ENCODE data around the gene HAGHL. TPM values are rescaled to one million over a fixed set of nuclear protein-coding genes. Genes with fewer than 3 reads are reported as not detected.

Gene HAGHL
- total RNA-seq, 4 donors from 2014 or later, result 1.0 to 3.4 TPM; not detected in 2

GRCh38 chr16:678858-679813 lies 47.8 kb upstream of the HAGHL start:
- TF ChIP-seq, protein P1, sequence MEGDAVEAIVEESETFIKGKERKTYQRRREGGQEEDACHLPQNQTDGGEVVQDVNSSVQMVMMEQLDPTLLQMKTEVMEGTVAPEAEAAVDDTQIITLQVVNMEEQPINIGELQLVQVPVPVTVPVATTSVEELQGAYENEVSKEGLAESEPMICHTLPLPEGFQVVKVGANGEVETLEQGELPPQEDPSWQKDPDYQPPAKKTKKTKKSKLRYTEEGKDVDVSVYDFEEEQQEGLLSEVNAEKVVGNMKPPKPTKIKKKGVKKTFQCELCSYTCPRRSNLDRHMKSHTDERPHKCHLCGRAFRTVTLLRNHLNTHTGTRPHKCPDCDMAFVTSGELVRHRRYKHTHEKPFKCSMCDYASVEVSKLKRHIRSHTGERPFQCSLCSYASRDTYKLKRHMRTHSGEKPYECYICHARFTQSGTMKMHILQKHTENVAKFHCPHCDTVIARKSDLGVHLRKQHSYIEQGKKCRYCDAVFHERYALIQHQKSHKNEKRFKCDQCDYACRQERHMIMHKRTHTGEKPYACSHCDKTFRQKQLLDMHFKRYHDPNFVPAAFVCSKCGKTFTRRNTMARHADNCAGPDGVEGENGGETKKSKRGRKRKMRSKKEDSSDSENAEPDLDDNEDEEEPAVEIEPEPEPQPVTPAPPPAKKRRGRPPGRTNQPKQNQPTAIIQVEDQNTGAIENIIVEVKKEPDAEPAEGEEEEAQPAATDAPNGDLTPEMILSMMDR (IDR thresholded peaks at IDR 0.05), result no peak
- no peak for TF ChIP-seq POLR2A (IDR thresholded peaks at IDR 0.05)
- H3K4me3 ChIP-seq, result peak overlapping the region; percentile 43 to 82
- peak overlapping the region; percentile 65 to 96 for H3K27ac ChIP-seq
- no peaks in the 10 kb centered on the region for H3K36me3 ChIP-seq
- H3K4me1 ChIP-seq, result peaks cover 0 to 34% of the 10 kb centered on the region in 2 donors
- peak; percentile 70 to 73 for DNase-seq
- intact Hi-C loops (cut with DNase I; ENCODE audit: low total_unique reads), result no loop called here
- no peaks in the 10 kb centered on the region for H3K27me3 ChIP-seq
- no peaks in the 10 kb centered on the region for H3K9me3 ChIP-seq

- TF ChIP-seq POLR2A (IDR thresholded peaks at IDR 0.05), result peak; percentile 66 to 88
- TF ChIP-seq, protein P1 (IDR thresholded peaks at IDR 0.05), result peak in 1 of 4 experiments; percentile 2
- H3K4me1 ChIP-seq, result peaks cover 0 to 38% of the 10 kb centered on the region in 2 donors
- intact Hi-C loops (cut with DNase I; ENCODE audit: low total_unique reads), result no loop called here
Measured at GRCh38 chr16:679814-680624, 46.9 kb upstream of the HAGHL start, which contains the start of gene STUB1. STUB1 (plus strand) TSS chr16:680410; CDS start chr16:680526, 116 bp downstream.

DNA sequence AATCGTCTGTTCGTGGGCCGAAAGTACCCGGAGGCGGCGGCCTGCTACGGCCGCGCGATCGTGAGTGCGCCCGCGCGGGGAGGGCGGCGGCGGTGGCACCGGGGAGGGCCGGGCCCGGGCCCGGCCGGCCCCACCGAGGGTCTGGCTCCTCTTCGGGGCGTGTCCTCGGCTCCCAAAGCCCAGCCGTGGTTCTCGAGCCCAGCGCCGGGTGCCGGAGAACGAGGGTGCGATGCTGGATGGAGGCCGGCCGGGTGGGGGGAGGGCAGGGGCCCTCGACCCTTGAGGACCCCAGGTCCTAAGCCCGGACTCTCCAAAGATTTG lies 46.3 kb upstream of the HAGHL start:
- no peaks in the 10 kb centered on the region for H3K9me3 ChIP-seq
- H3K27ac ChIP-seq, result peak overlapping the region; percentile 86 to 96
- peak overlapping the region; percentile 39 to 82 for H3K4me3 ChIP-seq
- H3K36me3 ChIP-seq, result no peaks in the 10 kb centered on the region
- peaks cover 0 to 34% of the 10 kb centered on the region in 2 donors for H3K4me1 ChIP-seq
- no peaks in the 10 kb centered on the region for H3K27me3 ChIP-seq
- TF ChIP-seq, protein P1 (IDR thresholded peaks at IDR 0.05), result no peak
- no peak for TF ChIP-seq POLR2A (IDR thresholded peaks at IDR 0.05)
- no peak for DNase-seq
- intact Hi-C loops (cut with DNase I; ENCODE audit: low total_unique reads), result no loop called here

More at GRCh38 chr16:679814-680624, 46.9 kb upstream of the HAGHL start, which contains the start of gene STUB1:
- Histone ChIP-seq H3K4me3 (peak within 1 kb of the TSS; percentile 43 to 82), H3K9me3 (no peaks in the 10 kb centered on the region), H3K27ac (peak within 1 kb of the TSS; percentile 86 to 96), H3K36me3 (no peaks in the 10 kb centered on the region), H3K27me3 (no peaks in the 10 kb centered on the region)
- DNase-seq, result peak; percentile 90

DNA sequence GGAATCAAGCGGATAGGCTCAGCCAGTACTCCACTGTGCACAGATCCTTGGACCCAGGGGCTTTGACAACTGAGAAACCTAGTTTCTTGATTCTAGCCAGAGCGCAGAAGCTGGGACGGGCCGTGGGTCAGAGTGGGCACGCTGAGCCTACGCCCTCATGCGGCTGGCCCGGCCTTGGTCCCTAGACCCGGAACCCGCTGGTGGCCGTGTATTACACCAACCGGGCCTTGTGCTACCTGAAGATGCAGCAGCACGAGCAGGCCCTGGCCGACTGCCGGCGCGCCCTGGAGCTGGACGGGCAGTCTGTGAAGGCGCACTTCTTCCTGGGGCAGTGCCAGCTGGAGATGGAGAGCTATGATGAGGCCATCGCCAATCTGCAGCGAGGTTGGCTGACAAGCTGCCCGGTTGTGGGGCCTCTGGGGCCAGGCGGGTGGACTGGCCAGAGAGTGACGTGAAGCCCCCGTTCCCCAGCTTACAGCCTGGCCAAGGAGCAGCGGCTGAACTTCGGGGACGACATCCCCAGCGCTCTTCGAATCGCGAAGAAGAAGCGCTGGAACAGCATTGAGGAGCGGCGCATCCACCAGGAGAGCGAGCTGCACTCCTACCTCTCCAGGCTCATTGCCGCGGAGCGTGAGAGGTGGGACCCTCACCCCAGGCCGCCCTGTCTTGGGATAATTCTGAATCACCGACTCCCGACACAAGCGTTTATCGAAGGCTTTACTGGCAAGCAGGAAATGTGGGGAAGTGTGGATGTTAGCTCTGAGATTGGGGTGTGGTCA lies 45.8 kb upstream of the HAGHL start:
- peaks cover 0 to 29% of the 10 kb centered on the region in 2 donors for H3K4me1 ChIP-seq

More for the DNA sequence above, 45.8 kb upstream of the HAGHL start:
- H3K27ac ChIP-seq, result peak overlapping the region; percentile 86 to 96
- TF ChIP-seq POLR2A (IDR thresholded peaks at IDR 0.05), result no peak
- TF ChIP-seq, protein P1 (IDR thresholded peaks at IDR 0.05), result no peak
- no peaks in the 10 kb centered on the region for H3K27me3 ChIP-seq
- H3K36me3 ChIP-seq, result no peaks in the 10 kb centered on the region
- intact Hi-C loops (cut with DNase I; ENCODE audit: low total_unique reads), result no loop called here
- peak overlapping the region; percentile 39 to 82 for H3K4me3 ChIP-seq
- H3K9me3 ChIP-seq, result no peaks in the 10 kb centered on the region
- no peak for DNase-seq

All from uterus (tissue), 4 donors.